ENCODE data around the gene RYR1. TPM values are rescaled to one million over a fixed set of nuclear protein-coding genes. Genes with fewer than 3 reads are reported as not detected.
"Not testable (repeated sequence)": the region's sequence is repeated elsewhere in the genome, so short reads cannot be mapped to it uniquely, and the experiment has no call there.

The RYR1 gene
- total RNA-seq, 1 donor from 2014 or later: 2.4 TPM

DNA sequence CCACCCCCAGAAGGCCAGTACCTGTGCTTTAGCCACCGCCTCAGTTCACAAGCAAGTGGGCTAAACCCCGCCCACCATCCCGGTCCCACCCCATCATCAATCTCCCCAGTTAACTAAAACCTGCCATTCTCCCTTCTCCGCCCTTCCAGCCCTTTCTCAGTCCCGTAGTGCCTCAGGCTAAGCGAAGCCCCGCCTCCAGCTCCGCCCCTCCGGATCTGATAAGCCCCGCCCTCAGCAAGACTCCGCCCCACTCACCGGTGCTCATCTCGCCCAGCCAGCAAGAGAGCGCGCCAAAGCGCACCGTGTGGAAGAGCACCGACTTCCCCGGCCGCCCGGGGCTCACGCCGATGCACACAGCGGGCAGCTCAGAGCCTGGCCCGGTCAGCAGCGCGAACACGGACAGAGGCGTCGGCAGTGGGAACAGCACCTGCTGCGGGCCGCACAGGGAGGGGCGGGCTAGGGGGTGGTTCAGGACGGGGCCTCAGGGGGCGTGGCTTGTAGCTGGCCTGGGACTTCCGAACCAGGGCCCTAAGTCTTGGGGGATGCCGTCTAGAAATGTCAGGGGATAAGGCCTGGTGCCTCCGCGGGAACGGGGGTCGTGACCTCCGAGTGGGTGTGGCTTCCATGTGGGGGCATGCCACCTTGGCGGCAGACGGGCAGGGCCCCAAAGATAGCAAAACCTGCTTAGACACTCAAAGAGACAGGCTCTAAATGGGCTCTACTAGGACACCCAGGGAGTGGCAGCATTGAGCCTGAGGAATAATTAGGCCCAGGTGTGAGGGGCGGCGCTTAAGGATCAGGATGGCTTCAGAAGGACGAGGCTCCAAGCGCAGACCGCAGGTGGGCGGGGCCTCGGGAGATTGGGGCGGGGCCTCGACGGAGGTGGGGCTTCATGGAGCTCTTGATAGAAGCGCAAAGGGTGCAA is 162.8 kb downstream of the RYR1 start:
- intact Hi-C loops (cut with micrococcal nuclease): no loop called here

DNA sequence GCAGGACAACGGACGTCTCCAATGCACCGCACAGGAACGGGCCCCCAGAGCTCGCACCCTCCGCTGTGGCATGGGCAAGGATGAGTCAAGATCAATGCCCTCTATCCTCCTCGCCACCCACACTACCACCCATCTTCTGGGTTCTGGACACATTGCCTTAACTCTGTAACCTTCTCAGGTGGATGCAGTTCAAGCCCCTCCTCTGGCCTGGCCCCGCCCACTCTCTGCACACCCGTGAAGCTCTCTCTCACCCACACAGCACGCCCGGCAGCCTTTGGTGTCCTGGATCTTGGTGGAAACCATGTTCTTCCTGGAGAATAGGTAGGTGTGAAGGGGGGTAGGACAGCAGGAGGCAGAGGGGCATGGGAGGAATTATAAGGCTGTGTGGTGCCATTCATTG is 163.6 kb downstream of the RYR1 start:
- intact Hi-C loops (cut with micrococcal nuclease): no loop called here

DNA sequence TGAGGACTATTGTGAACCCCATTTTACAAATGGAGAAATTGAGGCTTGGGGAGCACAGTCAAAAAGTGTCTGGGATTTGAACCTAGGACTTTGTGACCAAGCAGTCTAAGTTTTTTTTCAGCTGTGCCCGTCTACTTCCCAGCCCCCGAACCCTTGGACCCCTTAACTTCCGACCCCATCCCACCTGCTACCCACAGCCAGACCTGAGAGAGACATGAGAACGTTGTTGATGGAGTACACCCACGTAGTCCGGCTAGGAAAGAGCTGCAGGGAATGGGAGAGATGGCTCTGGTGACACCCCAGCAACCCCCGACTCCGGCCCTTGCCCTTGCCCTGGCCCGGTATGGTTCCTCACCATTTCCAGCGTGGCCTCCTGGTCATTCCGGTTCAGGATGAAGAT is 166.2 kb downstream of the RYR1 start:
- intact Hi-C loops (cut with micrococcal nuclease): no loop called here

DNA sequence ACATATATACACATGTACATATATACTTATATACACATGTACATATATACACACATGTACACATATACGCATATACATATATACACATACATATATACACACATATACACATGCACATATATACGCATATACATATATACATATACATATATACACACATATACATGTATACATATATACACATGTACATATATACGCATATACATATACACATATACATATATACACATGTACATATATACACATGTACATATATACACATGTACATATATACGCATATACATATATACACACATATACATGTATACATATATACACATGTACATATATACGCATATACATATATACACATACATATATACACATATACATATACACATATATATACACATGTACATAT is 169.4 kb downstream of the RYR1 start:
- intact Hi-C loops (cut with micrococcal nuclease): not testable (repeated sequence)

DNA sequence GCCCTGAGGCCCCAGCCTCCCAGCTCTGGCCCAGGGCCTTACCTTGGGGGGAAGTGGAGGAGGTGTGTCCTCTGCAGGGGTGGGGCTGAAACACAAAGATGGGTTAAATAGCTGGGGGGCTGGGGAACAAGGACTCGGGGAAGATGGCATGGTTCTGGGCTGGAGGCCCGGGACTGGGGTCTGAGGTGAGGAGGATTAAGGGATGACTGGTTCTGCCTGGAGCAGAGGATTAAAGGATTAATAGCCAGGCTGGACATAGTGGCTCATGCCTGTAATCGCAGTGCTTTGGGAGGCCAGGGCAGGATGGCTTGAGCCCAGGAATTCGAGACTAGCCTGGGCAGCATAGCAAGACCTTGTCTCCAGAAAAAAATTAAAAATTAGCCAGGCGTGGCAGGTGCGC is 172.6 kb downstream of the RYR1 start:
- intact Hi-C loops (cut with micrococcal nuclease): no loop called here

DNA sequence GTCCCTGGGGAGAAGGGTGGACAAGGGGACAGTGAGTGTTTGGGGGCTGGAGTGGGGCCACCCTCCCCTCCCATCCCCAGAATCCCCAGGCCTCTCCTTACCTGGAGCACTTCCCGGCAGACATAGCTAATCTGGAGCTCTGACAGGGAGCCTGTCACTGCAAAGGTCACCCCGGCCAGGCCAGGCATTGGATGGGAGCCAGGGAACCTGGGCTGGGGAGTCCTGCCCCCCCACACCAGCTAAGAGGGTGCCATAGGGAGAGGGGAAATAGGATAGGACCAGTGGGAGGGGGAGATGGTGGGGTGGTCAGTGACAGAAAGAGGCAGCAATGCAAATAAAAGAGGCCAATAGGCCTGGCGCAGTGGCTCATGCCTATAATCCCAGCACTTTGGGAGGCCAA is 180.8 kb downstream of the RYR1 start:
- intact Hi-C loops (cut with micrococcal nuclease): no loop called here

DNA sequence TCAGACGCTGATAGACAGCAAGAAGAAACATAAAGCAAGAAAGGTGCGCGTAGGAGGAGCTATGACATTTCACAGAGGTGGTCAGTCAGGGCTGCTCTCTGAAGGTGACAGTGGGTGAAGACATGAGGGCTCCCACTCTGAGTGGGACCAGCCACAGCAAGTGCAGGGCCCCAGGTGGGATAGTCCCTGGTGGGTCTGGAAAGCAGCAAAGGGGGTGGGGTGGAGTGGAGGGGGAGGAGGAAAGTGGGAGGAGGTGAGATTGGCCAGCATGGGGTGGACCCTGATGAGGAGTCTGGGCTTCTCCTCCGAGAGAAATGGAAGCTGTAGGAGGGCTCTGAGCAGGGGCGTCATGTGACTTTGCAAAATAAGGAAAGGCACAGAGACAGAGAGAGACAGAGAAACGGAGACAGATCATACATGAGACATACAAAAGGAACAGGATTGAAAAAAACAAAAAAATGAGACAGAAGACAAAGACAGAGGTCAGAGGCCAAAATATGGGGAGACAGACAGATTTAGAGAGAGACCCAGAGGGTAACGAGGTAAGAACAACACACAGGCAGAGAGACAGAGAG is 181.6 kb downstream of the RYR1 start:
- intact Hi-C loops (cut with micrococcal nuclease): no loop called here

DNA sequence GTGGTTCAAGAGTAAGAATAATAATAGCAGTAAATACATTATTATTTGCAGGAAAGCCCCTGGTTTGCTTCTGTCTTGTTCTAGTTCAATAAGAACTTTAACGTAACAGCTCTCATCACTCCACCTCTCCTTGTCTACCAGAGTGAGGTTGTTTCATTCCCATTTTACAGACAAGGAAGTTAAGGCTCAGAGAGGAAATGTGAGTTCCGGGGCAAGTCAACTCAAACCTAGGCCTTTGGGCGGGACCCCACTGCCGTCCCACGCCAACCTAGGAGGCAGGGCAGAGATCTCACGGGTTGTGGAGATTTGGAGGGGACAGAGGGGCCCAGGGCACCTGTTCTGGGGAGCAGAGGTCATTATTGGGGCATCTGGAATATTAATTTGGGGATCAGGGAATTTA is 182.8 kb downstream of the RYR1 start:
- intact Hi-C loops (cut with micrococcal nuclease): no loop called here

DNA sequence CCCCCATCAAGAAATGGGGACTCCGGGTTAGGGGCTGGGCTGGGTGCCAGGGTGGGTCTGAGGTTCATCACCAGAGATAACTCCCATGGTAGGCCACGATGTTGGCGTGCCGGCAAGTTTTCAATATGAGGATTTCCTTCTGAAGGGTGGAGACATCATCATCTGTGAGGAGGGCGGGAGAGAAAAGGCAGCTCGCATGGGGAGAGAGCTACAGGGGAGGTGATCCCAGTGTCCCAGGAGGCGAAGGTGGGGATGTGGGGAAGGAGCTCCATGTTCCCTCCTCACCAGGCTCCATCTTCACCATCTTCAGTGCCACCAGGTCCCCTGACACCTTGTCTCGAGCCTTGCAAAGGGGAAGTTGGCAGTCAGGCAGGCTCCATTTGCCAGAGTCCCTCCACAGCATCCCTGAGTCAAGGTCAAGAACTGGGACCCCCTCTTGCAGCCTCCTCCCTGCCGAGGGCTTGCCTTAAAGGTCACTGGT is 183.8 kb downstream of the RYR1 start:
- intact Hi-C loops (cut with micrococcal nuclease): loop anchor here (1.0 kb wide), 1 partner anchor 102 kb away; no protein-coding TSS in a partner anchor

DNA sequence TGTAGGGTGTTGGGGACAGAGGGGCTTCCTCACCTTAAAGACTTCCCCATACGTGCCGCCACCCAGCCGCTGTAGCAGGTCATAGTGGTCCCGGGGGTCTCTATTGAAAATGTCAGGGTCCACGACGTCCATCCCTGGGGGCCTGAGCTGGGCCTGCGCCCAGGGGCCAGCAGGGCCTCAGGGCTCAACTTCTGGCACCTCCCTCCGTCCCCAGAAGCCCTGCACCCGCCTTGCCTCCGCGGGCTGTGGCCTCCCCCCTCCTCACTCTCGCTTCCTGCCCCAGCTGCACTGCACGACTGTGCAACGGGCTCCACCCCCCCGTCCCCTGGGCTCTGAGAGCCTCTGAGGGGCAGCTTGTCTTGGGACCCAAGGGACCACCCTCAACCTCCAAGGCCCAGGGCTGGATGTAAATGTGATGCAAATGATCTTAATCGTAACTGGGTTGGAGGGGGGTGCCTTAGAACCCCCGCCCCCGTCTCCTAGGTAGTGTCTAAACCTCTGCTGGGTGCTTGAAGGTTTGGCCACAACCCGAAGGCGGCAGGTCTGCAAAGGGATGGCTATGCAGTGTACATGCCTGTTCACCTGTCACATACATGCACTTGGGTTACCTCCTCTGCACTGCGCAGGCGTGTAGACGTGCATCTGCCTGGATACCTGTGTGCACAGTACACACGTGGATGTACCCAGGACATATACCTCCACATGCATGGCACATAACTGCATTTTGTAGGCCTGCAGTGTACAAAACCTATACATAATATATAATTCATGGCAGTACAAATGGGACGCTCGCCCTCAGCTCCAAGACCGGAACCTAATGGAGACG is 184.5 kb downstream of the RYR1 start, which contains the start of gene MAP4K1:
Gene MAP4K1 (minus strand): TSS at position 190 of the 826 bp plus-strand sequence. CDS start 58 bp downstream, at position 132.
- intact Hi-C loops (cut with micrococcal nuclease): loop anchor here (1.0 to 2.0 kb wide), 5 partner anchors 61 to 313 kb away; partner anchors contain the start of genes MRPS12, NFKBIB, SARS2 and SIRT2

DNA sequence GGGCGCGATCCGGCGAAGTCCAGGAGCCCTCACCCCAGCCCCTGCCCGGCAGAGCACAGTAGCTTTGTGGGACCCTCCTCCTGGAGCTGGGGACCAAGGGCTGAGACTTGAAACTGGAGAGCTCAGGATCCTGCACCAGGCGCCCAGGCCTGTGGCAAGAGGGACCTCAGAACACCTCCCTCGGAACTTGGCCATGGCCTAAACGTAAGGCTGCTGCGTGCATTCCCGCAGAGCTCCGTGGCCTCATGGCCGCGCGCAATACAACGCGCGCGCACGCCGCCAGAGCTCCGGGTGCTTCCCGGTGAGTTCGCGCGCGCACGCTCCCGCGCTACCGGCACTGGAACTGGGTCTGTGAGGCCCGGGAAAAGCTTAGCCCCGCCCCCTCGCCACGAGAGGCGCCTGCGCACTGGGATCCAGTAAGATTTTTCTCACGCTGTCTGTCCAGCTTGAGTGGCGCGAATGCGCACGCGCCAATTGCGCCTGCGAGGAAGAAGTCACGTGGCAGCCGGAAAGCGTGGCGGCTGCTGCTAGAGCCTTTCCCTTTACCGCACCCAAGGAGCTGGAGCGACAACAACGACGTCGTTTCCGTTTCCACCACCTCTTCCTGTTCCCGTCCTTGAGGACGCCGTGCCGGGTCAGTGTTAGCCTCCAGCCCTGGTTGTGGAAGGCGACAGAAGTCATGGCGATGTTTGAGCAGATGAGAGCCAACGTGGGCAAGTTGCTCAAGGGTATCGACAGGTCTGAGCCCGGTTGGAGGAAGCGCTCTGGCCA is 185.3 kb downstream of the RYR1 start, which contains the start of gene EIF3K:
Gene EIF3K (plus strand): TSS at position 599 of the 771 bp plus-strand sequence. CDS start 81 bp downstream, at position 680.
- intact Hi-C loops (cut with micrococcal nuclease): loop anchor here (1.0 to 2.0 kb wide), 6 partner anchors 29 to 312 kb away; partner anchors contain the start of genes ACTN4, MRPS12, NFKBIB and SARS2

DNA sequence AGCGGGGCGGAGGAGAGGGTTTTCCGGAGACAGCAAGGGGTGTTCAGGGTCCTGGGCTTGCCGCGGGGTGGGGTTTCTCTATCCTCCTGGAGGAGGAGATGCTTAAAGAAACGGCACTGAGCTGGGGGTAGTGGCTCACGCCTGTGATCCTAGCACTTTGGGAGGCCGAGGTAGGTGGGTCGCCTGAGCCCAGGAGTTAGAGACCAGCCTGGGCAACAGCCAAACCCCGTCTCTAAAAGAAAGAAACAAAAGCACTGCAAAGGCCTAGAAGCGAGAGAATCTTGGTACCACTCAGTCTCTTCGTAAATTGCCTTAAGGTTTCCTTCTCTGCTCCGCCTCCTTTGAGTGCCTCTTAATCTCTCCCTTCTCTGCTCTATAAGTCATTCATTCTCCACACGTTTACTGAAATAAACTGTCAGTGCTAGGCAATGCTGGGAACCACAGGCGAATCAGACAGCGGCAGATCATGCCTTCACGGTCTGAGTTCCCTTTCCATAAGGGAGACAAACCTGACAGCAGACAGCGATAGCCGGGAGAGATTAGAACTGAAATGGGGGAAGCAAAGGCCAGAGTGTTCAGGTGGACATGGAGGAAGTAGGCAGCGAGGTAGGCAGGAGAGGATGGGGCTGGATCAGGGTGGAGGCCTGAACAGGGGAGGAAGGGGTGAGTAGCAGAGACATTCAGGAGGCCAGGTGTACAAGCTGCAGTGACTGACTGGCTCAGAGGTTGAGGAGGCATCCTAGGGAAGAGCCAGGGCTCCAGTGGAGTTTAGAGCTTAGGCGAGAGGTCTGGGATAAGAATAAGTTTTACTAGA is 186.1 kb downstream of the RYR1 start:
- intact Hi-C loops (cut with micrococcal nuclease): loop anchor here (1.0 to 2.0 kb wide), 5 partner anchors 28 to 311 kb away; partner anchors contain the start of genes ACTN4, MRPS12 and SARS2

DNA sequence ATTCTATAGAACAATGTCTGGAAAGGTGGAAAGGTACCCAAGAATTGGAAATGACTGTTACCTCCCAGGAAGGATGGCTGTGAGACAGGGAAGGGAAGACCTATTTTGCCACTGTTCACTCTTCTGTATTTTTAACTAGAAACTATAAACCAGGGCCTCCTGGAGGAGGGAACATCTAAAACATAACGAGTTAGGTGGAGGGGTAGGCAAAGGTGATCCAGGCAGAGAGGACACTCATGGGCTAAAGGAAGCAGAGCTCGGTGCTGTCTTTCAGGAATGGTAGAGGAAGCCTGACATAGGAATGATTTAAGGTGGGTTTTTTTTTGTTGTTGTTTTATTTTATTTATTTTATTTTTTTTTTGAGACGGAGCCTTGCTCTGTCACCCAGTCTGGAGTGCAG is 191.3 kb downstream of the RYR1 start:
- intact Hi-C loops (cut with micrococcal nuclease): no loop called here

DNA sequence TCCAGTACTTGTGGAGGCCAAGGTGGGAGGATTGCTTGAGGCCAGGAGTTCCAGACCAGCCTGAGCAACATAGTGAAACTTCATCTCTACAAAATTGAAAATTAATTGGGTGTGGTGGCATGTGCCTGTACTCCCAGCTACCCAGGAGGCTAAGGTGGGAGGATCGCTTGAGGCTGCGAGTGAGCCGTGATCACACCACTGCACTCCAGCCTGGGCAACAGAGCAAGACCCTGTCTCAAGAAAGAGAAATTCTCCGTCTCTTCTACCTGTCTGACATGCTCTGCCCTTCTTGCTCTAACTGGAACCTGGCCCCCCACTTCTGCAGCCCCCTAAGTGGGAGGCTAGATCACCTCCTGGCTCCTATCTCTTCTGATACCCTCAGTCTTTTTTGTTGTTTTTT is 192.9 kb downstream of the RYR1 start:
- intact Hi-C loops (cut with micrococcal nuclease): no loop called here

DNA sequence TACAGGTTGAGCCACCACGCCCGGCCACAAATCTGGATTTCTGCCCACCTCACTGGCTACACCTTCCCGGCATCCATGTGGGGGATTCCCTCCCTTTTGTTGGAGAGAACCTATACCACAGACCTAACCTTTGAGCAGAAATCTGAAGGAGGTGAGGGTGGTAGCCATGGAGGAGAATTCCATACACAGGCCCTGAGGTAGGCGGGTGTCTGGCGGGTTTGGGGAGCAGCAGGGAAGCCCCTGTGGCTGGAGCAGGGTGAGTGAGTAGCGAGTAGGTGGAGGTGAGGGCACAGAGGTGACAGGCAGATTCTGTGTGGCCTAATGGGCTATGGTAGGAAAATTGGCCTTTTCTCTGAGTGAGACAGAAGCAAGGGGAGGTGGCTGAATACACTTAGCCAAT is 196.1 kb downstream of the RYR1 start:
- intact Hi-C loops (cut with micrococcal nuclease): no loop called here

DNA sequence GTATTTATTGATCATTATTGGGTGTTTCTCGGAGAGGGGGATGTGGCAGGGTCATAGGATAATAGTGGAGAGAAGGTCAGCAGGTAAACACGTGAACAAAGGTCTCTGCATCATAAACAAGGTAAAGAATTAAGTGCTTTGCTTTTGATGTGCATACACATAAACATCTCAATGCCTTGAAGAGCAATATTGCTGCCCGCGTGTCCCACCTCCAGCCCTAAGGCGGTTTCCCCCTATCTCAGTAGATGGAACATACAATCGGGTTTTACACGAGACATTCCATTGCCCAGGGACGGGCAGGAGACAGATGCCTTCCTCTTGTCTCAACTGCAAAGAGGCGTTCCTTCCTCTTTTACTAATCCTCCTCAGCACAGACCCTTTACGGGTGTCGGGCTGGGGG is 197.8 kb downstream of the RYR1 start:
- intact Hi-C loops (cut with micrococcal nuclease): not testable (repeated sequence)

DNA sequence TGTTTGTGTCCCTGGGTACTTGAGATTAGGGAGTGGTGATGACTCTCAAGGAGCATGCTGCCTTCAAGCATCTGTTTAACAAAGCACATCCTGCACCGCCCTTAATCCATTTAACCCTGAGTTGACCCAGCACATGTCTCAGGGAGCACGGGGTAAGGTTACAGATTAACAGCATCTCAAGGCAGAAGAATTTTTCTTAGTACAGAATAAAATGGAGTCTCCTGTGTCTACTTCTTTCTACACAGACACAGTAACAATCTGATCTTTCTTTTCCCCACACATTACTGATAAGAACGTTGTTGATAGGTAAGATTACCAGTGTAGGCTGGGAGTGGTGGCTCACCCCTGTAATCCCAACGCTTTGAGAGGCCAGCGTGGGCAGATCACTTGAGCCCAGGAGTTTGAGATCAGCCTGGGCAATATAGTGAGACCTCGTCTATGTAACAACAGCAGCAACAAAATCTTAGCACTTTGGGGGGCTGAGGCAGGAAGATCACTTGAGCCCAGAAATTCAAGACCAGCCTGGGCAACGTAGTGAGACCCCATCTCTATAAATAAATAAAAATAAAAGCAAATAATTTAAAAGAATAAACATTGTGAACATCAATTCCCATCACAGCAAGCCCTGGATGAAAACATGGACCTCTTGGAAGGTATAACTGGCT is 198.5 kb downstream of the RYR1 start:
- intact Hi-C loops (cut with micrococcal nuclease): not testable (repeated sequence)

DNA sequence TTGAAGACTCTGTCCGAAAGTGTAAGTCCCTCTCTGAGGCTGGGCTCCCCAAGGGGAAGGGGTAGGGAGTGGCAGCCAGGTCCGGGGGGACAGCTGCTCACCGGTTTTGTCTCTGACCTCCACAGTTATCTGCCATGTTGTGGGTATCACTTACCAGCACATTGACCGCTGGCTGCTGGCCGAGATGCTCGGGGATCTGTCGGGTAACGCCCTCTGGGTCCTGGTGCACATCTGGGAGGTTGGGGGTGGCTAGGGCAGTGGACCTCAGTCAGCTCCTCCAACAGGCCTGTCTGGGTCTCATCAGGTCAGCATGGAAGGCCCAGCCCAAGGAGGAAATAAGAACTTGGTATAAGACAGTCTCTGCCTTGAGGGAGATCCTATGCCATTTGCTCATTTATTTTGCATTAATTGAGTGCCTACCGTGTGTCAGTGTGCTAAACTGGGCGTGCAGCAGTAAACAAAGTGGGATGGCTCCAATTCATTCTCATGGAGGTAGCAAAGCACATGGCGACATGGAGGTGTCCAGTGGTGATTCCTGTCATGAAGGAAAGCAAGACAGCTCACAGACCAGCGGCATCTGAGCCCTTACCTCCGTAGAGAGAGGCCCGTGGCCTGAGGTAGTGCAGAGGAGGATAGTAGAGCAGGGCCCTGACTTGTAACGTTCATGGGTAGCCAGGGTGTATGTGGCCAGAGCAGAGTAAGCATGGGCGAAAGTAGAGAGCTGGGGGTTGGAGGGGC is 199.2 kb downstream of the RYR1 start:
- intact Hi-C loops (cut with micrococcal nuclease): no loop called here
